H9 (cell line): Measurements from ENCODE around the gene AMACR. TPM values are rescaled to one million over a fixed set of nuclear protein-coding genes. Genes with fewer than 3 reads are reported as not detected.

Experiments used
- DNase-seq: peaks from one replicate; pipeline ENCODE4 v3.0.0-alpha.2; 2017
- H2AFZ ChIP-seq: one replicate; pipeline ENCODE4 v1.6.1; 2013; ENCODE audit warnings: mild to moderate bottlenecking, low read length, control low read depth, moderate library complexity
- H2AK5ac ChIP-seq: 2 replicates; pipeline ENCODE4 v1.6.1; 2013; ENCODE audit warnings: low read length, control low read depth, mixed read lengths; ENCODE audit not compliant: insufficient read length
- H2BK120ac ChIP-seq: one replicate; pipeline ENCODE4 v1.6.1; 2013; ENCODE audit warnings: low read depth, mild to moderate bottlenecking, low read length, control low read depth, inconsistent platforms; ENCODE audit not compliant: poor library complexity, severe bottlenecking
- H2BK12ac ChIP-seq: 2 replicates; pipeline ENCODE4 v1.6.1; 2013; ENCODE audit warnings: low read length, control low read depth, mixed read lengths, low read depth; ENCODE audit not compliant: insufficient read length
- H2BK15ac ChIP-seq: 2 replicates; pipeline ENCODE4 v1.6.1; 2013; ENCODE audit warnings: low read depth, low read length, control low read depth
- H2BK20ac ChIP-seq: one replicate; pipeline ENCODE4 v1.6.1; 2013; ENCODE audit warnings: low read depth, mild to moderate bottlenecking, low read length, control low read depth, inconsistent platforms; ENCODE audit not compliant: poor library complexity, severe bottlenecking
- H2BK5ac ChIP-seq: 2 replicates; pipeline ENCODE4 v1.6.1; 2013; ENCODE audit warnings: low read length, control low read depth, mixed read lengths; ENCODE audit not compliant: insufficient read length
- H3K14ac ChIP-seq: 2 replicates; pipeline ENCODE4 v1.6.1; 2013; ENCODE audit warnings: low read length, control low read depth; ENCODE audit not compliant: insufficient read depth
- H3K18ac ChIP-seq: 2 replicates; pipeline ENCODE4 v1.6.1; 2013; ENCODE audit warnings: low read depth, mild to moderate bottlenecking, mixed read lengths, low read length, control low read depth; ENCODE audit not compliant: insufficient read length
- H3K23ac ChIP-seq: 2 replicates; pipeline ENCODE4 v1.6.1; 2013; ENCODE audit warnings: low read length, control low read depth, mixed read lengths, low read depth; ENCODE audit not compliant: insufficient read length
- H3K23me2 ChIP-seq: 2 replicates; pipeline ENCODE4 v1.6.1; 2013; ENCODE audit warnings: low read depth, mild to moderate bottlenecking, mixed read lengths, low read length, control low read depth; ENCODE audit not compliant: insufficient read length, poor library complexity, severe bottlenecking
- H3K27ac ChIP-seq: 2 replicates; pipeline ENCODE4 v1.5.1; 2013; ENCODE audit warnings: low read length, control low read depth, mixed read lengths, low read depth; ENCODE audit not compliant: insufficient read length
- H3K27me3 ChIP-seq: 2 replicates; pipeline ENCODE4 v1.6.1; 2013; ENCODE audit warnings: low read length, control low read depth, inconsistent platforms; ENCODE audit not compliant: insufficient read depth
- H3K4ac ChIP-seq: 2 replicates; pipeline ENCODE4 v1.6.1; 2013; ENCODE audit warnings: low read depth, mild to moderate bottlenecking, control low read depth, inconsistent platforms, low read length, moderate library complexity
- H3K4me1 ChIP-seq: 2 replicates; pipeline ENCODE4 v1.6.1; 2013; ENCODE audit warnings: low read length, control low read depth, inconsistent platforms; ENCODE audit not compliant: insufficient read depth
- H3K4me2 ChIP-seq: 2 replicates; pipeline ENCODE4 v1.6.1; 2013; ENCODE audit warnings: low read length, control low read depth, mixed read lengths; ENCODE audit not compliant: insufficient read length, insufficient read depth
- H3K56ac ChIP-seq: 2 replicates; pipeline ENCODE4 v1.6.1; 2013; ENCODE audit warnings: low read depth, mild to moderate bottlenecking, mixed read lengths, low read length, control low read depth; ENCODE audit not compliant: insufficient read length
- H3K79me1 ChIP-seq: 2 replicates; pipeline ENCODE4 v1.6.1; 2013; ENCODE audit warnings: low read depth, mild to moderate bottlenecking, moderate library complexity, low read length, control low read depth, inconsistent platforms; ENCODE audit not compliant: insufficient read depth, poor library complexity, severe bottlenecking
- H3K79me2 ChIP-seq: 2 replicates; pipeline ENCODE4 v1.6.1; 2013; ENCODE audit warnings: low read length, control low read depth, inconsistent platforms; ENCODE audit not compliant: insufficient read depth
- H3K9ac ChIP-seq: 2 replicates; pipeline ENCODE4 v1.6.1; 2013; ENCODE audit warnings: low read length, control low read depth, mixed read lengths; ENCODE audit not compliant: insufficient read length; ENCODE audit errors: extremely low read depth
- H3K9me3 ChIP-seq: one replicate; pipeline ENCODE4 v1.6.1; 2013; ENCODE audit warnings: low read depth, low read length, inconsistent platforms; ENCODE audit not compliant: control insufficient read depth
- H3T11ph ChIP-seq: one replicate; pipeline ENCODE4 v1.6.1; 2013; ENCODE audit warnings: mild to moderate bottlenecking, low read length, control low read depth, inconsistent platforms
- H4K20me1 ChIP-seq: one replicate; pipeline ENCODE4 v1.6.1; 2013; ENCODE audit not compliant: control insufficient read depth, insufficient read length, insufficient read depth
- H4K5ac ChIP-seq: 2 replicates; pipeline ENCODE4 v1.6.1; 2013; ENCODE audit warnings: low read depth, mild to moderate bottlenecking, mixed read lengths, low read length, control low read depth; ENCODE audit not compliant: insufficient read length
- H4K8ac ChIP-seq: replicated peaks from 2 replicates; pipeline ENCODE4 v1.6.1; 2013; ENCODE audit warnings: low read length, control low read depth, mixed read lengths, low read depth; ENCODE audit not compliant: insufficient read length
- H4K91ac ChIP-seq: 2 replicates; pipeline ENCODE4 v1.6.1; 2013; ENCODE audit warnings: low read depth, mild to moderate bottlenecking, moderate library complexity, mixed read lengths, low read length, control low read depth; ENCODE audit not compliant: insufficient read length
- H3K27ac Mint-ChIP-seq, 3 experiments: 2 replicates in 2 of 3; 3 replicates in 1 of 3; pipeline ENCODE4 v1.8.0; 2020 to 2021; ENCODE audit warnings: mixed read lengths in 3 of 3, mild to moderate bottlenecking in 1 of 3, moderate library complexity in 1 of 3
- H3K27me3 Mint-ChIP-seq: 2 replicates; pipeline ENCODE4 v1.8.0; 2021; ENCODE audit warnings: low read depth, mild to moderate bottlenecking, moderate library complexity, mixed read lengths
- H3K36me3 Mint-ChIP-seq, 3 experiments: 2 replicates in 2 of 3; 3 replicates in 1 of 3; pipeline ENCODE4 v1.8.0; 2020 to 2021; ENCODE audit warnings: low read depth in 3 of 3, mixed read lengths in 3 of 3; ENCODE audit not compliant: insufficient read depth in 1 of 3
- H3K4me1 Mint-ChIP-seq, 2 experiments: 2 replicates each; pipeline ENCODE4 v1.8.0; 2020; ENCODE audit warnings: mixed read lengths in 2 of 2
- H3K4me3 Mint-ChIP-seq, 2 experiments: 2 replicates in 1 of 2; 3 replicates in 1 of 2; pipeline ENCODE4 v1.8.0; 2020 to 2021; ENCODE audit warnings: mild to moderate bottlenecking in 2 of 2, mixed read lengths in 2 of 2, moderate library complexity in 1 of 2
- H3K9me3 Mint-ChIP-seq, 2 experiments: 2 replicates in 1 of 2; 3 replicates in 1 of 2; pipeline ENCODE4 v1.8.0; 2020; ENCODE audit warnings: mild to moderate bottlenecking in 2 of 2, mixed read lengths in 2 of 2, moderate library complexity in 1 of 2
- WGBS: extraction: QIAGEN DNeasy Blood & Tissue Kit; methylation state at CpG from one replicate; pipeline ENCODE4 v1.1.7; 2013; ENCODE audit warnings: missing lambda C conversion rate, low lambda C conversion rate, mixed read lengths; ENCODE audit not compliant: insufficient read length; ENCODE audit errors: extremely low coverage; 5-methylcytosine and 5-hydroxymethylcytosine counted together
- total RNA-seq: library from RNA; stranded (reverse); gene quantifications from 2 replicates; pipeline ENCODE4 v1.2.1, GENCODE V29; 2021
- TF ChIP-seq, protein P1 (sequence below): fragments of 200-600 bp; sonication (generic); conservative IDR thresholded peaks from 3 replicates; pipeline ENCODE4 v1.8.0; 2021; ENCODE audit warnings: antibody characterized with exemption, mild to moderate bottlenecking

The AMACR gene
- total RNA-seq, 1 experiment from 2014 or later, result 9.7 TPM

GRCh38 chr5:34031966-34032365 is 24.1 kb upstream of the AMACR start:
- Histone ChIP-seq H3K27me3 (no peaks in the 10 kb centered on the region), H3K9ac (no peak overlapping the region), H3K4me2 (no peak overlapping the region), H3K4ac (no peak overlapping the region), H3K18ac (no peak overlapping the region), H3K9me3 (no peaks in the 10 kb centered on the region), H2AK5ac (no peak overlapping the region), H3K79me1 (no peaks in the 10 kb centered on the region), H3K23me2 (no peaks in the 10 kb centered on the region), H3K56ac (no peak overlapping the region), H2BK120ac (no peak overlapping the region), H3K23ac (no peak overlapping the region), H2BK15ac (no peak overlapping the region), H4K91ac (no peak overlapping the region), H4K5ac (no peak overlapping the region), H2BK5ac (no peak overlapping the region), H2BK12ac (no peak overlapping the region), H3K27ac (no peak overlapping the region), H3K79me2 (no peaks in the 10 kb centered on the region), H4K20me1 (no peaks in the 10 kb centered on the region), H2BK20ac (no peak overlapping the region), H3T11ph (no peak overlapping the region), H4K8ac (no peak overlapping the region), H3K14ac (no peak overlapping the region), H2AFZ (no peak overlapping the region), H3K4me1 (no peaks in the 10 kb centered on the region)
- Mint-ChIP-seq H3K36me3 (peaks cover 0 to 4% (median 0%) of the 10 kb centered on the region in 3 experiments; a peak in 2 of 7 replicates), H3K9me3 (no peaks in the 10 kb centered on the region), H3K4me1 (no peaks in the 10 kb centered on the region), H3K4me3 (no peak overlapping the region), H3K27ac (no peak overlapping the region), H3K27me3 (no peaks in the 10 kb centered on the region)
- TF ChIP-seq, protein P1, sequence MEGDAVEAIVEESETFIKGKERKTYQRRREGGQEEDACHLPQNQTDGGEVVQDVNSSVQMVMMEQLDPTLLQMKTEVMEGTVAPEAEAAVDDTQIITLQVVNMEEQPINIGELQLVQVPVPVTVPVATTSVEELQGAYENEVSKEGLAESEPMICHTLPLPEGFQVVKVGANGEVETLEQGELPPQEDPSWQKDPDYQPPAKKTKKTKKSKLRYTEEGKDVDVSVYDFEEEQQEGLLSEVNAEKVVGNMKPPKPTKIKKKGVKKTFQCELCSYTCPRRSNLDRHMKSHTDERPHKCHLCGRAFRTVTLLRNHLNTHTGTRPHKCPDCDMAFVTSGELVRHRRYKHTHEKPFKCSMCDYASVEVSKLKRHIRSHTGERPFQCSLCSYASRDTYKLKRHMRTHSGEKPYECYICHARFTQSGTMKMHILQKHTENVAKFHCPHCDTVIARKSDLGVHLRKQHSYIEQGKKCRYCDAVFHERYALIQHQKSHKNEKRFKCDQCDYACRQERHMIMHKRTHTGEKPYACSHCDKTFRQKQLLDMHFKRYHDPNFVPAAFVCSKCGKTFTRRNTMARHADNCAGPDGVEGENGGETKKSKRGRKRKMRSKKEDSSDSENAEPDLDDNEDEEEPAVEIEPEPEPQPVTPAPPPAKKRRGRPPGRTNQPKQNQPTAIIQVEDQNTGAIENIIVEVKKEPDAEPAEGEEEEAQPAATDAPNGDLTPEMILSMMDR, result no peak
- no peak for DNase-seq
- no CpG with 5 or more reads among the region's 3 CpGs for WGBS
